Measurements from ENCODE around the gene NSMCE1. TPM values are rescaled to one million over a fixed set of nuclear protein-coding genes. Genes with fewer than 3 reads are reported as not detected.

Gene NSMCE1
- total and polyA plus RNA-seq, 2 of the 8 experiments (the other 6 are each of a cell fraction or from before 2014, with no cell fraction given), result 8.1 to 16.6 TPM

DNA sequence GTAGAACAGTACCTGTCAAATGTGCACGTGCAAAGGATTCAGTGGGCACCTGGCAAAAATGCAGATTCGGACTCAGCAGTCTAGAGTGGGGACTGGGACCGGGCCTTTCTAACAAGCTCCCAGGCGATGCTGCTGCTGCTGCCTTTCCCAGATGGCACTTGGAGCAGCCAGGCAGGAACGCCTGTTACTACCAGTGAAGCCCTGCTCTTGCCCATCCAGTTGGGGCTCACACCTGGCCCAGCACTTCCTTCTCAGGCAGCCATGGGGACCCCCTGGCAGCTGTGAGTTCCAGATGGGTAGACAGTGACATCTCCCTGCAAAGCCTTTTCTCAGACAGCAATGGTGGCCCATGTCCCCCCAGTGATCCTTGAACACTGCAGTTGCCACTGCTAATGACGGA lies 34.8 kb downstream of the NSMCE1 start (continued):
- TF ChIP-seq PHF8 (conservative IDR thresholded peaks at IDR 0.05; ENCODE audit: low read depth, low read length) (no peak), CEBPB (IDR thresholded peaks at IDR 0.05; ENCODE audit: low read depth, low read length) (no peak), SP1 (IDR thresholded peaks at IDR 0.05; ENCODE audit: low read depth, low read length) (no peak), KDM4A (IDR thresholded peaks at IDR 0.05; ENCODE audit: low read depth, low read length, severe bottlenecking) (no peak), JUN (IDR thresholded peaks at IDR 0.05; ENCODE audit: low read depth, low read length) (no peak), SIN3A (conservative IDR thresholded peaks at IDR 0.05 in 1 of 2, IDR thresholded peaks at IDR 0.05 in 1 of 2; ENCODE audit: low read depth in 1 of 2, low read length in 2 of 2) (no peak)

All from H1 (cell line).